ENCODE results near the gene RAPGEFL1. TPM values are rescaled to one million over a fixed set of nuclear protein-coding genes. Genes with fewer than 3 reads are reported as not detected.

The RAPGEFL1 gene
- total and polyA plus RNA-seq, 12 donors, result 0.24 to 18.5 (median 4.0) TPM

DNA sequence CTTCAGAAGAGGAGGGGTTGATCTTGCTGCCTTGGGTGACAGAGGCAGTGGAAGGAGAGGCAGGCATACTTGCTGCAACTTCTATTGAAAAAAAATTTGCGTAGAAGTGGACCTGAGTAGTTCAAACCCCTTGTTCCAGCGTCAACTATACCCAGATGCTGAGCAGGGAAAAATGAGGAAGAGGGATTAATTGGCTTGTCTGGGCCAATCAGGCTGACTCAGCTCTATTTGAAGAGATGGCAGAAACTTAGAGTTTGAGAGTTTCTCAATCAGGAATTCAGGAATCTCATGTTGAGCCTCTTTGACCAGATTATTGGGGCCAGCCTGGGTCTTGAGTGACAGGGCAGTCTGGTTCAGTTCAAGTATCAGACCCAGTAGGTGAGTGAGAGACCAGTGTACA lies 19.3 kb upstream of the RAPGEFL1 start:
- peaks cover 0 to 61% of the 10 kb centered on the region in 2 donors for H3K36me3 ChIP-seq (replicated peaks in 1 of 2)
- TF ChIP-seq POLR2A (IDR thresholded peaks at IDR 0.05), result no peak
- TF ChIP-seq, protein P1, sequence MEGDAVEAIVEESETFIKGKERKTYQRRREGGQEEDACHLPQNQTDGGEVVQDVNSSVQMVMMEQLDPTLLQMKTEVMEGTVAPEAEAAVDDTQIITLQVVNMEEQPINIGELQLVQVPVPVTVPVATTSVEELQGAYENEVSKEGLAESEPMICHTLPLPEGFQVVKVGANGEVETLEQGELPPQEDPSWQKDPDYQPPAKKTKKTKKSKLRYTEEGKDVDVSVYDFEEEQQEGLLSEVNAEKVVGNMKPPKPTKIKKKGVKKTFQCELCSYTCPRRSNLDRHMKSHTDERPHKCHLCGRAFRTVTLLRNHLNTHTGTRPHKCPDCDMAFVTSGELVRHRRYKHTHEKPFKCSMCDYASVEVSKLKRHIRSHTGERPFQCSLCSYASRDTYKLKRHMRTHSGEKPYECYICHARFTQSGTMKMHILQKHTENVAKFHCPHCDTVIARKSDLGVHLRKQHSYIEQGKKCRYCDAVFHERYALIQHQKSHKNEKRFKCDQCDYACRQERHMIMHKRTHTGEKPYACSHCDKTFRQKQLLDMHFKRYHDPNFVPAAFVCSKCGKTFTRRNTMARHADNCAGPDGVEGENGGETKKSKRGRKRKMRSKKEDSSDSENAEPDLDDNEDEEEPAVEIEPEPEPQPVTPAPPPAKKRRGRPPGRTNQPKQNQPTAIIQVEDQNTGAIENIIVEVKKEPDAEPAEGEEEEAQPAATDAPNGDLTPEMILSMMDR (IDR thresholded peaks at IDR 0.05), result no peak
- peaks cover 0 to 15% of the 10 kb centered on the region in 2 donors for H3K4me1 ChIP-seq (replicated peaks in 1 of 2)
- peak in 1 of 7 donors; percentile 35 for DNase-seq
- H3K4me3 ChIP-seq, result no peak overlapping the region
- H3K27me3 ChIP-seq, result no peaks in the 10 kb centered on the region
- intact Hi-C loops (cut with DNase I), result no loop called here
- H3K27ac ChIP-seq, result peak overlapping the region in 2 of 5 donors; percentile 52 to 69
- WGBS, 4 donors, result 69 to 88% (median 79%) methylated on average over 2 of the region's 2 CpGs
- no peaks in the 10 kb centered on the region for H3K9me3 ChIP-seq (replicated peaks in 1 of 3)

- WGBS, 4 donors, result 78 to 85% (median 82%) methylated on average over 3 of the region's 3 CpGs
- H3K27ac ChIP-seq, result peak overlapping the region in 2 of 5 donors; percentile 52 to 69
- intact Hi-C loops (cut with DNase I), result no loop called here
- no peaks in the 10 kb centered on the region for H3K9me3 ChIP-seq (replicated peaks in 1 of 3)
- peaks cover 0 to 61% of the 10 kb centered on the region in 2 donors for H3K36me3 ChIP-seq (replicated peaks in 1 of 2)
- TF ChIP-seq, protein P1 (IDR thresholded peaks at IDR 0.05), result no peak
- TF ChIP-seq POLR2A (IDR thresholded peaks at IDR 0.05), result no peak
- no peaks in the 10 kb centered on the region for H3K27me3 ChIP-seq
- H3K4me1 ChIP-seq (replicated peaks in 1 of 2), result peaks cover 0 to 15% of the 10 kb centered on the region in 2 donors
- H3K4me3 ChIP-seq, result no peak overlapping the region
- no peak for DNase-seq
These were observed 18.7 kb upstream of the RAPGEFL1 start for GRCh38 chr17:40158438-40159013.

DNA sequence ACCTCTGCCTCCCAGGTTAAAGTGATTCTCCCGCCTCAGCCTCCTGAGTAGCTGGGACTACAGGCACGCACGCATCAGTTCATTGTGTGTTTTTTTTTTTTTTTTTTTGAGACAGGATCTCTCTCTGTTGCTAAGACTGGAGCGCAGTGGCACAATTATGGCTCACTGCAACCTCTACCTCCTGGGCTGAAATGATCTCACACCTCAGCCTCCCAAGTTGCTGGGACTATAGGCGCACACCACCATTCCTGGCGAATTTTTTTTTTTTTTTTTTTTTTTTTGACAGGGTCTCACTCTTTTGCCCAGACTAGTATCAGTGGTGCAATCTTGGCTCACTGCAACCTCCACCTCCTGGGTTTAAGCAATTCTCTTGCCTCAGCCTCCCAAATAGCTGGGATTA lies 17.8 kb upstream of the RAPGEFL1 start:
- no peak for DNase-seq
- 83 to 92% (median 89%) methylated on average over 6 of the region's 6 CpGs for WGBS, 4 donors
- Histone ChIP-seq H3K4me1 (replicated peaks in 1 of 2) (peaks cover 0 to 15% of the 10 kb centered on the region in 2 donors), H3K4me3 (no peak overlapping the region), H3K27ac (no peak overlapping the region), H3K9me3 (replicated peaks in 1 of 3) (no peaks in the 10 kb centered on the region), H3K27me3 (no peaks in the 10 kb centered on the region), H3K36me3 (replicated peaks in 1 of 2) (peaks cover 0 to 61% of the 10 kb centered on the region in 2 donors)
- intact Hi-C loops (cut with DNase I), result no loop called here
- no peak for TF ChIP-seq POLR2A (IDR thresholded peaks at IDR 0.05)
- TF ChIP-seq, protein P1 (IDR thresholded peaks at IDR 0.05), result no peak

DNA sequence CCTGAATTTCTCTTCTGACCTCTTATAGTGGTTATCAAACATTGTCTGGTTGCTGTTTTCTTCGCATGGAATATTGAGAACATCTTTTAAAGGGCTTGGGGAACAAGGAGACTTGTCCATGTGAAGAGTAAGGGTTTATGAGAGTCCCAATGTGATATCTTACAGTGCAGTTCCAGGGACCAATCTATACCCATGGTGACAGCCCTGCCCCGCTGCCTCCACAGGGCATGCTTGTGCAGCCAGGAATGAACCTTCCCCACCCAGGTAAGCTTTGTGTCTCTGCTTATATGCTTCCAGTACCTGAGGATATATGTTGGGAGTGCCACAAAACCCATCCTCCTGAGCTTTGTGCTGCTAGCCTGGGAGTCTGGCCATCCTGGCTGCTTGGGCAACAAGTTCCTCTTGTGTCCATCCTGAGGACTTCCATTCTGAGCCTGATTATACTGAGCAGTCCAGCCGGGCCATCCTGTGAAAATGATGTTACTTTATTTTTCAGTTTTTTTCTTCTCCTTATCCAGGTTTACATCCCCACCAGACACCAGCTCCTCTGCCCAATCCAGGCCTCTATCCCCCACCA lies 9.5 kb upstream of the RAPGEFL1 start:
- Histone ChIP-seq H3K4me3 (no peak overlapping the region), H3K4me1 (replicated peaks in 1 of 2) (no peaks in the 10 kb centered on the region), H3K36me3 (replicated peaks in 1 of 2) (peaks cover 0 to 97% of the 10 kb centered on the region in 2 donors), H3K9me3 (replicated peaks in 1 of 3) (no peaks in the 10 kb centered on the region), H3K27ac (peak overlapping the region in 3 of 5 donors; percentile 7 to 82 (median 48)), H3K27me3 (no peaks in the 10 kb centered on the region)
- no peak for TF ChIP-seq POLR2A (IDR thresholded peaks at IDR 0.05)
- TF ChIP-seq, protein P1 (IDR thresholded peaks at IDR 0.05), result no peak
- DNase-seq, result no peak
- 85 to 94% (median 90%) methylated on average over 3 of the region's 3 CpGs for WGBS, 4 donors
- intact Hi-C loops (cut with DNase I), result loop anchor here (5.0 to 10.0 kb wide), 3 partner anchors 45 to 103 kb away; partner anchors contain the start of genes MSL1 (in 1 of the 2) and THRA (in 1 of the 2)

Measured in adrenal gland (tissue), 12 donors.